K562 (cell line): Measurements from ENCODE around the gene ASB10. TPM values are rescaled to one million over a fixed set of nuclear protein-coding genes. Genes with fewer than 3 reads are reported as not detected.

Source experiments
- ATAC-seq: fragments of 200-7000 bp; cut with Tn5 transposase; 3 replicates; pipeline ENCODE4 v1.9.1; 2020; ENCODE audit warnings: moderate library complexity
- BruUV-seq: library from RNA; stranded (reverse); fragments of 400-500 nt; replicated peaks from 2 replicates; lab custom pipeline; 2021; lab: Mats Ljungman, UMichigan
- CTCF ChIA-PET: fragments of 300-600 bp; formaldehyde crosslinking; extraction: SDS; loops from one replicate; lab custom pipeline; 2021; ENCODE audit warnings: low intra/inter-chr PET ratio; lab: Yijun Ruan, JAX
- POLR2A ChIA-PET: fragments of 300-600, 350-650 bp; sonication (Branson Sonifier 250); formaldehyde crosslinking; extraction: SDS; loops from one replicate; lab custom pipeline; 2021; ENCODE audit warnings: antibody characterized with exemption, inconsistent platforms; lab: Yijun Ruan, JAX
- DNase-seq, 4 experiments: peaks; one replicate each; pipeline versions ENCODE4 v3.0.0 to v3.0.0-alpha.2; 2011 to 2018; ENCODE audit warnings: low spot score in 3 of 4, mixed read lengths in 3 of 4; ENCODE audit errors: extremely low read depth in 1 of 4
- FAIRE-seq: peaks from 2 replicates; lab custom pipeline; 2011; peaks lifted over from hg19 to GRCh38; lab: Jason Lieb, UNC
- H2AFZ ChIP-seq: 2 replicates; pipeline ENCODE4 v1.6.0; 2011; ENCODE audit warnings: low read depth, low read length, control low read depth, inconsistent platforms
- H3K27ac ChIP-seq: fragments of 200-600 bp; 3 replicates; pipeline ENCODE4 v1.8.0; 2011; ENCODE audit warnings: low read depth, mild to moderate bottlenecking, control low read depth, inconsistent platforms, low read length, moderate library complexity, mixed read lengths; ENCODE audit errors: extremely low read depth
- H3K27me3 ChIP-seq, 2 experiments: fragments of 300-600 bp in 1 of 2; 2 replicates in 1 of 2; 3 replicates in 1 of 2; pipeline versions ENCODE4 v1.6.0 to v1.8.0; 2011; ENCODE audit warnings: inconsistent platforms in 2 of 2, low read length in 2 of 2, mild to moderate bottlenecking in 1 of 2, mixed read lengths in 1 of 2, moderate library complexity in 1 of 2; ENCODE audit not compliant: control insufficient read depth in 2 of 2, insufficient read depth in 2 of 2
- H3K36me3 ChIP-seq: fragments of 300-600 bp; 3 replicates; pipeline ENCODE4 v1.8.0; 2011; ENCODE audit warnings: mild to moderate bottlenecking, low read length, inconsistent platforms; ENCODE audit not compliant: control insufficient read depth, insufficient read depth
- H3K4me1 ChIP-seq, 2 experiments: fragments of 200-600 bp in 1 of 2; replicated peaks in 1 of 2; 2 replicates in 1 of 2; 3 replicates in 1 of 2; pipeline versions ENCODE4 v1.5.1 to v1.8.0; 2011; ENCODE audit warnings: inconsistent platforms in 2 of 2, low read length in 2 of 2, mild to moderate bottlenecking in 1 of 2, mixed read lengths in 1 of 2, moderate library complexity in 1 of 2; ENCODE audit not compliant: control insufficient read depth in 2 of 2, insufficient read depth in 2 of 2
- H3K4me2 ChIP-seq: 2 replicates; pipeline ENCODE4 v1.6.1; 2011; ENCODE audit warnings: low read length, control low read depth, inconsistent platforms, mixed read lengths; ENCODE audit not compliant: insufficient read depth
- H3K4me3 ChIP-seq: fragments of 200-600 bp; sonication (generic), shearing (Covaris generic); 2 replicates; pipeline ENCODE4 v1.5.1; 2016; ENCODE audit warnings: control low read depth, inconsistent platforms
- H3K79me2 ChIP-seq: fragments of 200-600 bp; 3 replicates; pipeline ENCODE4 v1.8.0; 2011; ENCODE audit warnings: low read length, inconsistent platforms; ENCODE audit not compliant: control insufficient read depth, insufficient read depth
- H3K9ac ChIP-seq, 2 experiments: 2 replicates each; pipeline versions ENCODE4 v1.6.0 to v1.6.1; 2011; ENCODE audit warnings: low read depth in 2 of 2, low read length in 2 of 2, control low read depth in 1 of 2, inconsistent platforms in 1 of 2, mild to moderate bottlenecking in 1 of 2, mixed read lengths in 1 of 2; ENCODE audit not compliant: insufficient read depth in 1 of 2
- H3K9me1 ChIP-seq: one replicate; pipeline ENCODE4 v1.6.0; 2011; ENCODE audit warnings: inconsistent platforms, mild to moderate bottlenecking, low read length, moderate library complexity; ENCODE audit not compliant: control insufficient read depth, insufficient read depth
- H3K9me3 ChIP-seq: replicated peaks from 2 replicates; pipeline ENCODE4 v1.5.1; 2011; ENCODE audit warnings: low read depth, low read length, inconsistent platforms; ENCODE audit not compliant: control insufficient read depth, insufficient read depth
- H4K20me1 ChIP-seq: replicated peaks from 2 replicates; pipeline ENCODE4 v1.6.1; 2011; ENCODE audit warnings: low read length, inconsistent platforms, mixed read lengths; ENCODE audit not compliant: control insufficient read depth, insufficient read depth
- GTF3C2 ChIP-seq: IDR thresholded peaks from 3 replicates; pipeline ENCODE4 v1.6.1; 2011; ENCODE audit warnings: borderline replicate concordance, mild to moderate bottlenecking, moderate library complexity; ENCODE audit not compliant: insufficient read length; ENCODE audit errors: extremely low read depth
- NRF1 ChIP-seq, 2 experiments: fragments of 450-650 bp; IDR thresholded peaks in 1 of 2; conservative IDR thresholded peaks in 1 of 2; 2 replicates each; pipeline ENCODE4 v1.6.1; 2014; ENCODE audit warnings: mild to moderate bottlenecking in 2 of 2
- POLR2G ChIP-seq: fragments of 200-400 bp; formaldehyde crosslinking; IDR thresholded peaks from 2 replicates; pipeline ENCODE4 v1.6.1; 2017; ENCODE audit warnings: low read depth, mild to moderate bottlenecking, antibody characterized with exemption, low read length, moderate library complexity
- WGBS: fragments of 100-300 bp; shearing (Covaris generic); methylation state at CpG from one replicate; pipeline ENCODE4 v1.1.6; 2016; ENCODE audit warnings: low coverage, mixed read lengths; ENCODE audit not compliant: insufficient coverage; ENCODE audit errors: missing lambda C conversion rate; 5-methylcytosine and 5-hydroxymethylcytosine counted together
- in situ Hi-C: fragments of 300-500 bp; cut with MboI; formaldehyde crosslinking; loops from 4 replicates; pipeline ENCODE4 v1.15.0; 2018; ENCODE audit warnings: inconsistent platforms, mixed read lengths
- intact Hi-C: fragments of 100-400 bp; cut with micrococcal nuclease; formaldehyde crosslinking; loops from 2 replicates; pipeline ENCODE4 v1.14.2; 2022
- polyA plus RNA-seq, 8 experiments: library from polyadenylated mRNA; depleted of rRNA in 4 of 8; stranded (reverse) in 5 of 8; unstranded in 3 of 8; fragments of >200 nt; fragmentation: Nextera tagmentation in 2 of 8; fragmentation: Illumina TruSeq in 1 of 8; extraction: Ambion mirVana in 2 of 8; extraction: Trizol in 1 of 8; gene quantifications; 2 replicates each; pipeline versions ENCODE4 v1.2.1 to v1.2.3, GENCODE V29; 2011 to 2014; ENCODE audit warnings: inconsistent platforms in 1 of 8, missing spikeins in 1 of 8
- total RNA-seq, 7 experiments: library from RNA; depleted of rRNA in 6 of 7; stranded (reverse); fragments of >200 nt in 6 of 7; fragmentation: Illumina TruSeq in 2 of 7; extraction: Trizol in 2 of 7; gene quantifications; 2 replicates each; pipeline versions ENCODE4 v1.2.1 to v1.2.3, GENCODE V29; 2011 to 2021; ENCODE audit warnings: low replicate concordance in 1 of 7

ASB10 gene
- total and polyA plus RNA-seq, 9 of the 15 experiments (the other 6 are each of a cell fraction or from before 2014, with no cell fraction given) = not detected

GRCh38 chr7:151207804-151208203, 20.8 kb upstream of the ASB10 start:
- ChIA-PET POLR2A (interaction anchor here (0.5 to 2.1 kb wide), 3 partner anchors 11 to 25 kb away, joined by 3 to 12 read pairs (median 5); partner anchors contain the start of gene ABCF2), CTCF (no interaction called here)
- Histone ChIP-seq H3K79me2 (no peaks in the 10 kb centered on the region), H4K20me1 (peaks cover 33% of the 10 kb centered on the region), H3K9me1 (no peaks in the 10 kb centered on the region), H3K36me3 (peaks cover 9% of the 10 kb centered on the region; the same call in 2 of the 3 replicates), H3K4me2 (no peak overlapping the region), H3K9ac (peak overlapping the region in 1 of 2 experiments; percentile 31; a peak in 2 of 4 replicates), H3K9me3 (no peaks in the 10 kb centered on the region), H3K27me3 (peaks cover 31 to 34% of the 10 kb centered on the region in 2 experiments; a peak in 4 of 5 replicates), H3K4me3 (no peak overlapping the region), H3K27ac (no peak overlapping the region), H3K4me1 (peaks cover 15 to 19% of the 10 kb centered on the region in 2 experiments), H2AFZ (no peak overlapping the region)
- in situ Hi-C loops = no loop called here
- 60% methylated on average over 12 of the region's 12 CpGs for WGBS
- no TSS peak for BruUV-seq
- ATAC-seq = no peak
- FAIRE-seq = no peak
- no peak for TF ChIP-seq NRF1 (conservative IDR thresholded peaks at IDR 0.05 in 1 of 2, IDR thresholded peaks at IDR 0.05 in 1 of 2)
- peak; percentile 65 for TF ChIP-seq POLR2G
- no peak for TF ChIP-seq GTF3C2
- intact Hi-C loops = loop anchor here (2.0 kb wide), 1 partner anchor 33 kb away; no protein-coding TSS in a partner anchor
- DNase-seq = no peak
